ENCODE measurements around the gene STAC.
"Not testable (repeated sequence)": the region's sequence is repeated elsewhere in the genome, so short reads cannot be mapped to it uniquely, and the experiment has no call there.

STAC gene

GRCh38 chr3:36461597-36461996, 81.3 kb downstream of the STAC start:
- no peaks in the 10 kb centered on the region for H3K27me3 ChIP-seq (ENCODE audit: control insufficient read depth, low read length)
- no peaks in the 10 kb centered on the region for H3K9me2 ChIP-seq (replicated peaks; ENCODE audit: control insufficient read depth, low read length)
- H3K27ac ChIP-seq (ENCODE audit: low read depth, low read length): no peak overlapping the region
- H3K36me3 ChIP-seq (ENCODE audit: control insufficient read depth, low read length): no peaks in the 10 kb centered on the region
- TF ChIP-seq EZH2phosphoT487 (IDR thresholded peaks at IDR 0.05; ENCODE audit: borderline replicate concordance, low read length): no peak
- H3K4me2 ChIP-seq (ENCODE audit: low read length): no peak overlapping the region
- no peaks in the 10 kb centered on the region for H4K20me1 ChIP-seq (ENCODE audit: control insufficient read depth, insufficient read depth, low read depth, low read length)
- no peaks in the 10 kb centered on the region for H3K79me2 ChIP-seq (ENCODE audit: control insufficient read depth, low read length)
- H3K4me1 ChIP-seq (ENCODE audit: control insufficient read depth, low read length): no peaks in the 10 kb centered on the region
- no peaks in the 10 kb centered on the region for H3K9me3 ChIP-seq (ENCODE audit: control insufficient read depth, insufficient read depth, low read length)
- no peak overlapping the region for H3K4me3 ChIP-seq (ENCODE audit: low read length)
- H3F3A ChIP-seq (ENCODE audit: control insufficient read depth, insufficient read depth): no peaks in the 10 kb centered on the region

GRCh38 chr3:36472045-36472444, 91.7 kb downstream of the STAC start:
- not testable (repeated sequence) for H3K36me3 ChIP-seq (ENCODE audit: control insufficient read depth, low read length); H3K9me3 ChIP-seq (ENCODE audit: control insufficient read depth, insufficient read depth, low read length); H3K27ac ChIP-seq (ENCODE audit: low read depth, low read length); H3K4me2 ChIP-seq (ENCODE audit: low read length); H3K9me2 ChIP-seq (replicated peaks; ENCODE audit: control insufficient read depth, low read length); H3F3A ChIP-seq (ENCODE audit: control insufficient read depth, insufficient read depth); H4K20me1 ChIP-seq (ENCODE audit: control insufficient read depth, insufficient read depth, low read depth, low read length); H3K4me1 ChIP-seq (ENCODE audit: control insufficient read depth, low read length); H3K79me2 ChIP-seq (ENCODE audit: control insufficient read depth, low read length); H3K27me3 ChIP-seq (ENCODE audit: control insufficient read depth, low read length); H3K4me3 ChIP-seq (ENCODE audit: low read length)

GRCh38 chr3:36475558-36475957, 95.3 kb downstream of the STAC start:
- H3K9me2 ChIP-seq (replicated peaks; ENCODE audit: control insufficient read depth, low read length): no peaks in the 10 kb centered on the region
- H3K27ac ChIP-seq (ENCODE audit: low read depth, low read length): no peak overlapping the region
- H3K4me3 ChIP-seq (ENCODE audit: low read length): no peak overlapping the region
- H3K4me2 ChIP-seq (ENCODE audit: low read length): no peak overlapping the region
- no peaks in the 10 kb centered on the region for H3K4me1 ChIP-seq (ENCODE audit: control insufficient read depth, low read length)
- no peak for TF ChIP-seq CTCF (IDR thresholded peaks at IDR 0.05; ENCODE audit: low read depth, low read length, poor library complexity, severe bottlenecking)
- TF ChIP-seq EZH2phosphoT487 (IDR thresholded peaks at IDR 0.05; ENCODE audit: borderline replicate concordance, low read length): no peak
- H3K79me2 ChIP-seq (ENCODE audit: control insufficient read depth, low read length): no peaks in the 10 kb centered on the region
- H3F3A ChIP-seq (ENCODE audit: control insufficient read depth, insufficient read depth): no peaks in the 10 kb centered on the region
- H3K9me3 ChIP-seq (ENCODE audit: control insufficient read depth, insufficient read depth, low read length): no peaks in the 10 kb centered on the region
- no peaks in the 10 kb centered on the region for H3K27me3 ChIP-seq (ENCODE audit: control insufficient read depth, low read length)
- H3K36me3 ChIP-seq (ENCODE audit: control insufficient read depth, low read length): no peaks in the 10 kb centered on the region
- no peaks in the 10 kb centered on the region for H4K20me1 ChIP-seq (ENCODE audit: control insufficient read depth, insufficient read depth, low read depth, low read length)

GRCh38 chr3:36476286-36476942, 96.1 kb downstream of the STAC start:
- Histone ChIP-seq H3F3A (ENCODE audit: control insufficient read depth, insufficient read depth) (no peaks in the 10 kb centered on the region), H3K36me3 (ENCODE audit: control insufficient read depth, low read length) (no peaks in the 10 kb centered on the region), H3K27ac (ENCODE audit: low read depth, low read length) (no peak overlapping the region), H3K9me2 (replicated peaks; ENCODE audit: control insufficient read depth, low read length) (no peaks in the 10 kb centered on the region), H3K27me3 (ENCODE audit: control insufficient read depth, low read length) (no peaks in the 10 kb centered on the region), H3K4me3 (ENCODE audit: low read length) (no peak overlapping the region), H3K79me2 (ENCODE audit: control insufficient read depth, low read length) (no peaks in the 10 kb centered on the region), H3K9me3 (ENCODE audit: control insufficient read depth, insufficient read depth, low read length) (no peaks in the 10 kb centered on the region), H3K4me1 (ENCODE audit: control insufficient read depth, low read length) (no peaks in the 10 kb centered on the region), H4K20me1 (ENCODE audit: control insufficient read depth, insufficient read depth, low read depth, low read length) (no peaks in the 10 kb centered on the region), H3K4me2 (ENCODE audit: low read length) (no peak overlapping the region)
- TF ChIP-seq EZH2phosphoT487 (IDR thresholded peaks at IDR 0.05; ENCODE audit: borderline replicate concordance, low read length) (no peak), CTCF (IDR thresholded peaks at IDR 0.05; ENCODE audit: low read depth, low read length, poor library complexity, severe bottlenecking) (no peak)

All from DOHH2 (cell line).